Measurements from ENCODE around the gene ZNF107.
"Not testable (repeated sequence)": the region's sequence is repeated elsewhere in the genome, so short reads cannot be mapped to it uniquely, and the experiment has no call there.

Gene ZNF107

GRCh38 chr7:64651203-64651602 is 14.7 kb upstream of the ZNF107 start:
- DNase-seq, result no peak

DNA sequence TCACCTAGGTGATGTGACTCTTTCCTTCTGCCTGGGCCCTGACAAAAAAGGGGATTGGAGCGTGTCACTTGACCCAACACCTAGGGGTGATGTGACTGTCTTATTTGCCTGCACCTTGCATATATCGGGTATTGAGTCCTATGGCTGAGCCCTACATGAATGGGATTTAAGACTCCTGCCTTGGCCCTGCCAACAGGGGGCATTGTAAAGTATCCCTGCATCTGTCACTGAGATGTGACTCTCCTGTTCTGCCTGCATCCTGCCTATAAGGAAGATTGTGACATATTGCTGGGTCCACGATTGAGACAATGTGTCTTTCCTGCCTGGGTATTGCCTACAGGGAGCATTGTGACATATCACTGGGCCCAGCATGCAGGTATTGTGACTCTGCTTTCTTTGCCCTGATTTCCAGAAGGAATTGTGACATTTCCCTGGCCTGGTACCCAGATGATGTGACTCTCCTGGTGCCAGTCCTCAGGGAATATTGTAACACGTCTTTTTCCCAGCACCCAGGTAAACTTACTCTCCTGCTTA is 14.2 kb upstream of the ZNF107 start:
- DNase-seq, result no peak

DNA sequence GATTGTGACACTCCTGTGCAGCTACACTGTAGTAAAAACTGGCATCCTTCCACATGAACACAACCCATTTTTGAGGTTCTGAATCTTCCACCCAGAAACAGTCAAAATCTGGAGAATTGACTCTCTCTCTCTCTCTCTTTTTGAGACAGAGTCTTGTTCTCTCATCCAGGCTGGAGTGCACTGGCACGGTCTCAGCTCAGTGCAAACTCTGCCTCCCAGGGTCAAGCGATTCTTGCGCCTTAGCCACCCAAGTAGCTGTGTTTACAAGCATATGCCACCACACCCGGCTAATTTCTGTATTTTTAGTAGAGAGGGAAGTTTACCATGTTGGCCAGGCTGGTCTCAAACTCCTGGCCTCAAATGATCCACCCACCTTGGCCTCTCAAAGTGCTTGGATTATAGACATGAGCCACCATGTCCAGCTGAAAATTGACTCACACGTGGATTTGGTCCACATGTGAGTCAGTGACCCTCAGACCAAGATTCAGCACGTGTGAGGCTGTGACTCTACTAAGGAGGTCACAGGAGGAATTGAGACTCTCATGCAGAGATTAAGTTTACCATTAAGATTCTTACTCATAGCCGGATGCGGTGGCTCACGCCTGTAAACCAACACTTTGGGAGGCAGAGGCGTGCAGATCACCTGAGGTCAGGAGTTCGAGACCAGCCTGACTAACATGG is 12.1 kb upstream of the ZNF107 start:
- DNase-seq, result no peak

- no peak for DNase-seq
These were observed 11.0 kb upstream of the ZNF107 start for GRCh38 chr7:64654796-64655548.

DNA sequence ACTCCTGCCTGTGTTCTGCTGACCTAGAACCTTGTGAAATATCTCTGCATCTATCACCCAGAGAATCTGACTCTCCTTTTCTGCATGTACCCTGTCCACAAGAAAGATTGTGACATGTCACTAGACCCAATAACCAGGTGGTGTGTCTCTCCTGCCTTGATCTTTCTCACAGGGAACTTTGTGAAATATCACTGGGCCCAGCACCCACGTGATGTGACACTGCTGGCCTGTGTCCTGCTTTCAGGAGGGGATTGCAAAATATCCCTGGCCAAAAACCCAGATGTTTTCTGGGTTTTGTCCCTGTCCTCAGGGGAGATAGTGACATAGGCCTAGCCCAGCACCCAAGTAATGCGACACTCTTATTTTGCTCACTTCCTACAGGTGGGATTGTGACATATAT is 10.1 kb upstream of the ZNF107 start:
- DNase-seq, result no peak

DNA sequence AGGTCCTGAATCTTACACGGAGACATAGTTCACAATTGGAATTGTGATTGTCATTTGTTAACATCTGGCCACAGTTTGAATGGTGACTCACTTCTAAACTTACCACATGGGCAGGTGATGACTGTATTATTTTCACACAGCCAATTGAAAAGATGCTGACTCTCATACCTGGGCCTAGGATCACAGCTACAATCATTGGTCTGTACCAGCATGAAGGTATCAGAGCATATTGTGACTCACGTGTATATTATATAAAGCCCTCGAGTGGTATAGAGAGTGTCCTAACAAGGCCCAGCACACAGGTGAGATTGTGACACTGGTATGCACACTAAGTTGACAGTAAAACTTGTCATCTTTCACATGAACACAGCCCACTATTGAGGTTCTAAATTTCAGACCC is 9.4 kb upstream of the ZNF107 start:
- DNase-seq, result no peak

GRCh38 chr7:64662091-64662490 is 3.8 kb upstream of the ZNF107 start:
- not testable (repeated sequence) for DNase-seq

- DNase-seq, result no peak
These were observed 724 bp downstream of the ZNF107 start for GRCh38 chr7:64666663-64667050.

GRCh38 chr7:64667311-64667710 is 1.4 kb downstream of the ZNF107 start:
- no peak for DNase-seq

DNA sequence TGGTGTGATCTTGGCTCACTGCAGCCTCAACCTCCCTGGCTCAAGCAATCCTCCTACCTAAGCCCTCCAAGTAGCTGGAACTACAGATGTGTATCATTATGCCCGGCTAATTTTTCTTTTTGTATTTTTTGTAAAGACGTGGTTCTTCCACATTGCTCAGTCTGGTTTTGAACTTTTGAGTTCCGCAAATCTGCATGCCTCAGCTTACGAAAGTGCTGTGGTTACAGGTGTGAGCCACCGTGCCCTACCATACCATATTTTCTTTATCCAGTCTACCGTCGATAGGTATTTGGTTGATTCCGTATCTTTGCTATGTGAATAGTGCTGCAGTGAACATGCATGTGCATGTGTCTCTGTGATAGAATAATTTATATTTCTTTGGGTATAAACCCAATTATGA is 6.5 kb downstream of the ZNF107 start:
- no peak for DNase-seq

GRCh38 chr7:64685091-64685490 is 19.2 kb downstream of the ZNF107 start:
- no peak for DNase-seq

- DNase-seq, result no peak
These were observed 19.8 kb downstream of the ZNF107 start for GRCh38 chr7:64685741-64686140.

GRCh38 chr7:64686493-64687184 is 20.7 kb downstream of the ZNF107 start:
- no peak for DNase-seq

GRCh38 chr7:64687249-64687648 is 21.3 kb downstream of the ZNF107 start:
- DNase-seq, result no peak

- no peak for DNase-seq
These were observed 23.1 kb downstream of the ZNF107 start for GRCh38 chr7:64688988-64689387.

DNA sequence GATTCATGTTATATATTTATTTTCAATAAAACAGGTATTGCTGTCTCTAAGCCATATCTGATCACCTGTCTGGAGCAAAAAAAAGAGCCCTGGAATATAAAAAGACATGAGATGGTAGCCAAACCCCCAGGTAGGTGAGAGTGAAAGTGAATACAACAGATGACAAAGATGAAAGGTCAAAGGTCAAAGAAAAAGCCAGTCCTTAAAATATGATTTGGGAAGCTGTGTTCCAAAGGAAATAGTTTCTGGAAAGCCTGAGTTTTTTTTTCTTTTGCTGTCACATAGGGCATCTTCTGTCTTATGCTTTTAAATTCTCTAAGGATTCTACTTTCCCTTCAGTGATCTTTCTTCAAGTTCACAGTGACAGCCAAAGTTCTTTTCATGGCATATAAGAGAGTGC is 25.9 kb downstream of the ZNF107 start:
- no peak for DNase-seq

- not testable (repeated sequence) for DNase-seq
These were observed 31.9 kb downstream of the ZNF107 start for GRCh38 chr7:64697863-64698262.

GRCh38 chr7:64706625-64707292 is 40.8 kb downstream of the ZNF107 start:
- no peak for DNase-seq

GRCh38 chr7:64717896-64718295 is 52.0 kb downstream of the ZNF107 start:
- not testable (repeated sequence) for DNase-seq

DNA sequence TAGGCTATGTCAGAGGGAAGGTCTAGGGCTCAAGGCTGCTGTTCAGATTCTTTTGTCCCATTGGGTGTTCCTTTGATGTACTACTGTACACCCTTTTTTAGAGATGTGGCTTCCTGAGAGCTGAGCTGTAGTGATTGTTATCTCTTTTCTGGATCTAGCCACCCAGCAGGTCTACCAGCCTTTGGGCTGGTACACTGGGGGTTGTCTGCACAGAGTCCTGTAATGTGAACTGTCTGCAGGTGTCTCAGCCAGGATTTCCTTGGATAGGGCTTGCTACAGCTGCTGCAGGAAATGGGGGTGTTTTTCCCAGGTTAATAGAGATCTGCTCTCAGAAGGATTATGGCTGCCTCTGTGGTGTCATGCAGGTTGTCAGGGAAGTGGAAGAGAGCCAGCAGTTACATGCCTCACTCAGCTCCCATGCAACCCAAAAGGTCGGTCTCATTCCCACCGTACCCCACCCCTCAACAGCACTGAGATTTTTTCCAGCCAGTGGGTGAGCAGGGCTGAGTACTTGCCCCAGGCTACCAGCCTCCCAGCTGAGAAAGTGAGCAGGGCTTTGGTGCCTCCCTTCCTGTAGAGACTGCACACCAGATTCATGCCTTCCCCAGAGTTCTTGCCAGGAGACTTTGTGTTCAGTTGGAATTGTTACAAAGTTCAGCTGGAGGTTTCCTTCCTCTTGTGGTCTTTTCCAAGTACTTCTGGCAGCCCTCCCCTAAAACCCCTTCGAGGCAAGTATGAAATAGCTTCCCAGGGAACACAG is 63.3 kb downstream of the ZNF107 start:
- no peak for DNase-seq

DNA sequence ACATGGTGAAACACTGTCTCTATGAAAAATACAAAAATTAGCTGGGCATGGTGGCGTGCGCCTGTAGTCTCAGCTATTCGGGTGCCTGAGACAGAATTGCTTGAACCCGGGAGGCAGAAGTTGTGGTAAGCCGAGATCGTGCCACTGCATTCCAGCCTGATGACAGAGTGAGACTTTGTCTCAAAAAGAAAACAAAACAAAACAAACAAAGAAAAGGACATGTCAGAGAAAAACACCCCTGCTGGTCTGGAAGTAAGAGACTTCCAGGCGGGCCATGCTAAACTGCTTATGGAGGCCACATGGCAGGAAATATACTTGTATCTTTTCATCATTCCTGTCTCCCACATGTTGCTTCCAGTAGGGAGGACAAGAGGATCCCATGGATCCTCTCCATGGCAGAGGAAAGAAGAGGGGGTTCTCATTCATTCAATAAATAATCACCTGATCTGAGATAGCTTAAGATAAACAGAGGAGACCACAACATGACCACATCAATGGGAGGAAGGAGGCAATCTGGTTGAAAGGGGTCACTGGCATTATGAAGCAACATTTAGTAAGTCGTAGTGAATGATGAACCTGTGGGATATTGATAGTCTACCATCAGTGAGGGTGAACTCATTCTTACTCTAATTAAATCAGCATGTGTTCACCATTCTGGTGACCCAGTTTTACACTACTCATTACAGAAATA is 67.8 kb downstream of the ZNF107 start:
- DNase-seq, result no peak

DNA sequence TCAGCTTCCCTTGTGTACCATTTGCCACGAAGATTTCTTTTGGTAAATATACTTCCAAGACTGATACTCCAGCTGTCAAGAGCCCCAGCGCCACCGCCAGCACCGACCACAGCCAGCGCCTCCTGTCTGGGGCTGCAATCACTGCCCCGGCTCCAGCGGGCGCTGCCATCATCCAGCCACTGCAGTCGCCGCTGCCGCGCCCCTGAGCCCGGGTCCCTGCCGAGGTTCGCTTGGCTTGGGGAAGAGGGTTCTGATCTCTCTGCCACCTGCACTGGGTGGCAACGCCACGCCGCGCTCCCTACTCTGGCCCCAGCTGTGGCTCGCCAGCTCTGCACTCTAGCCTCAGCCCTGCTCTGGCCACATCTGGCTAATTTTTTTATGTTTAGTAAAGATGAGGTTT is 70.6 kb downstream of the ZNF107 start:
- DNase-seq, result no peak
